Activated B cell treated with CpG ODN at 0.5 μM for 24 hours (primary cell): ENCODE data around the gene SFXN3. TPM values are rescaled to one million over a fixed set of nuclear protein-coding genes. Genes with fewer than 3 reads are reported as not detected.

Experiments
- ATAC-seq: fragments of 200-7000 bp; cut with Tn5 transposase; one replicate; pipeline ENCODE4 v1.10.0; 2021; ENCODE audit warnings: low read depth, mild to moderate bottlenecking, moderate library complexity
- CTCF ChIA-PET: fragments of 350-600 bp; sonication (Branson Sonifier 250); formaldehyde crosslinking; loops from one replicate; lab custom pipeline; 2021; ENCODE audit warnings: antibody characterized with exemption; lab: Charles Lee
- POLR2A ChIA-PET: fragments of 350-600 bp; sonication (Branson Sonifier 250); formaldehyde crosslinking; loops from one replicate; lab custom pipeline; 2021; ENCODE audit warnings: antibody characterized with exemption; lab: Charles Lee
- DNase-seq: peaks from one replicate; pipeline ENCODE4 v3.0.0; 2022
- H3K27ac Mint-ChIP-seq: one replicate; pipeline ENCODE4 v1.8.0; 2020; ENCODE audit warnings: mixed read lengths
- H3K27me3 Mint-ChIP-seq: one replicate; pipeline ENCODE4 v1.8.0; 2021; ENCODE audit warnings: mixed read lengths
- H3K36me3 Mint-ChIP-seq: one replicate; pipeline ENCODE4 v1.8.0; 2021; ENCODE audit warnings: low read depth, mixed read lengths
- H3K4me1 Mint-ChIP-seq: one replicate; pipeline ENCODE4 v1.8.0; 2021; ENCODE audit warnings: mixed read lengths
- H3K4me3 Mint-ChIP-seq: one replicate; pipeline ENCODE4 v1.8.0; 2020; ENCODE audit warnings: mild to moderate bottlenecking, mixed read lengths
- H3K9me3 Mint-ChIP-seq: one replicate; pipeline ENCODE4 v1.8.0; 2020; ENCODE audit warnings: mixed read lengths
- CTCF ChIP-seq: fragments of 200-600 bp; IDR thresholded peaks from one replicate; pipeline ENCODE4 v1.8.0; 2022; ENCODE audit warnings: antibody characterized with exemption, mild to moderate bottlenecking
- intact Hi-C: fragments of 100-400 bp; cut with micrococcal nuclease; formaldehyde crosslinking; loops from one replicate; pipeline ENCODE4 v1.15.1; 2024
- total RNA-seq: library from RNA; stranded (reverse); gene quantifications from 2 replicates; pipeline ENCODE4 v1.2.3, GENCODE V29; 2022

Gene SFXN3
- total RNA-seq, 1 donor from 2014 or later, result 9.8 TPM

DNA sequence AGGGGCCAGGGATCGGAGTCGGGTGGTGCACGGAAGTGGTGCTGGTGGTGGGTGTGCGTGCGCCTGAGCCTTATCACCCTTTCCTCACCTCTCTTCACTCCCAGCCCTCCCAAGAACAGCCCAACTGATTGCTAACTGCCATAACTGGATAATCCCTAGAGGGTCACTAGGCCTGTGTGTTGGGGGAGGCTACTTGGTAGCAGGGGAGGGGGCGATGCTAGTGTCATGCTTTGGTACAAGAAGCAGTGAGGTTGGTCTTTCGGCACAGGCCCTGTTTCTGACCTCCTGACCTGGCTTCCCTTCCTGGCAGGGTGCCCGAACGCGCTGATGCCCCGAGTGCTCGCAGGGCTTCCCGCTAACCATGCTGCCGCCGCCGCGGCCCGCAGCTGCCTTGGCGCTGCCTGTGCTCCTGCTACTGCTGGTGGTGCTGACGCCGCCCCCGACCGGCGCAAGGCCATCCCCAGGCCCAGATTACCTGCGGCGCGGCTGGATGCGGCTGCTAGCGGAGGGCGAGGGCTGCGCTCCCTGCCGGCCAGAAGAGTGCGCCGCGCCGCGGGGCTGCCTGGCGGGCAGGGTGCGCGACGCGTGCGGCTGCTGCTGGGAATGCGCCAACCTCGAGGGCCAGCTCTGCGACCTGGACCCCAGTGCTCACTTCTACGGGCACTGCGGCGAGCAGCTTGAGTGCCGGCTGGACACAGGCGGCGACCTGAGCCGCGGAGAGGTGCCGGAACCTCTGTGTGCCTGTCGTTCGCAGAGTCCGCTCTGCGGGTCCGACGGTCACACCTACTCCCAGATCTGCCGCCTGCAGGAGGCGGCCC lies 31.4 kb downstream of the SFXN3 start:
- DNase-seq, result peak; percentile 66
- peak; percentile 28 for ATAC-seq
- H3K4me3 Mint-ChIP-seq, result peak overlapping the region; percentile 66
- peaks cover 5% of the 10 kb centered on the region for H3K36me3 Mint-ChIP-seq
- H3K27me3 Mint-ChIP-seq, result peaks cover 8% of the 10 kb centered on the region
- intact Hi-C loops, result loop anchor here (5.0 to 10.0 kb wide), 4 partner anchors 160 to 1582 kb away; partner anchors contain the start of genes BTRC and TRIM8
- H3K4me1 Mint-ChIP-seq, result peaks cover 49% of the 10 kb centered on the region
- ChIA-PET POLR2A (interaction anchor here (0.6 to 2.1 kb wide), 5 partner anchors 31 to 527 kb away, joined by 3 to 5 read pairs (median 4); partner anchors contain the start of genes HIF1AN and PAX2), CTCF (interaction anchor here (1.1 to 7.5 kb wide), 7 partner anchors 11 to 79 kb away, joined by 3 to 71 read pairs (median 7); no protein-coding TSS in a partner anchor)
- no peak for TF ChIP-seq CTCF
- no peak overlapping the region for H3K27ac Mint-ChIP-seq
- no peaks in the 10 kb centered on the region for H3K9me3 Mint-ChIP-seq

GRCh38 chr10:101063050-101063525 lies 32.1 kb downstream of the SFXN3 start:
- CTCF ChIA-PET, result interaction anchor here (1.1 to 7.5 kb wide), 7 partner anchors 11 to 79 kb away, joined by 3 to 71 read pairs (median 7); no protein-coding TSS in a partner anchor
- Mint-ChIP-seq H3K9me3 (no peaks in the 10 kb centered on the region), H3K27me3 (peaks cover 8% of the 10 kb centered on the region), H3K27ac (no peak overlapping the region), H3K4me1 (peaks cover 52% of the 10 kb centered on the region), H3K36me3 (peaks cover 5% of the 10 kb centered on the region), H3K4me3 (peak overlapping the region; percentile 44)
- ATAC-seq (no peak), DNase-seq (no peak)
- POLR2A ChIA-PET, result interaction anchor here (0.6 to 1.2 kb wide), 2 partner anchors 32 to 318 kb away, joined by 3 to 4 read pairs; partner anchors contain the start of gene PAX2
- intact Hi-C loops, result loop anchor here (5.0 to 10.0 kb wide), 4 partner anchors 159 to 1582 kb away; partner anchors contain the start of genes BTRC and TRIM8
- TF ChIP-seq CTCF, result no peak

GRCh38 chr10:101063548-101064414 lies 32.7 kb downstream of the SFXN3 start:
- H3K4me3 Mint-ChIP-seq, result peak overlapping the region; percentile 11
- peaks cover 52% of the 10 kb centered on the region for H3K4me1 Mint-ChIP-seq
- peaks cover 5% of the 10 kb centered on the region for H3K36me3 Mint-ChIP-seq
- POLR2A ChIA-PET, result interaction anchor here (1.2 kb wide), 1 partner anchor 32 kb away, joined by 3 read pairs; no protein-coding TSS in a partner anchor
- no peaks in the 10 kb centered on the region for H3K9me3 Mint-ChIP-seq
- peaks cover 8% of the 10 kb centered on the region for H3K27me3 Mint-ChIP-seq
- CTCF ChIA-PET, result interaction anchor here (1.1 to 7.5 kb wide), 5 partner anchors 12 to 78 kb away, joined by 3 to 71 read pairs (median 6); no protein-coding TSS in a partner anchor
- ATAC-seq (no peak), DNase-seq (no peak)
- no peak overlapping the region for H3K27ac Mint-ChIP-seq
- no peak for TF ChIP-seq CTCF
- intact Hi-C loops, result loop anchor here (5.0 to 10.0 kb wide), 4 partner anchors 159 to 1581 kb away; partner anchors contain the start of genes BTRC and TRIM8

GRCh38 chr10:101064415-101065030 lies 33.5 kb downstream of the SFXN3 start:
- no peak for DNase-seq
- CTCF ChIA-PET, result interaction anchor here (0.7 to 7.5 kb wide), 4 partner anchors 13 to 78 kb away, joined by 3 to 71 read pairs (median 52); no protein-coding TSS in a partner anchor
- Mint-ChIP-seq H3K36me3 (peaks cover 5% of the 10 kb centered on the region), H3K4me3 (no peak overlapping the region), H3K27ac (peak overlapping the region; percentile 63), H3K27me3 (peaks cover 8% of the 10 kb centered on the region), H3K9me3 (no peaks in the 10 kb centered on the region), H3K4me1 (peaks cover 52% of the 10 kb centered on the region)
- intact Hi-C loops, result loop anchor here (5.0 to 10.0 kb wide), 5 partner anchors 58 to 1580 kb away; partner anchors contain the start of genes BTRC and TRIM8
- TF ChIP-seq CTCF, result no peak
- no peak for ATAC-seq
- POLR2A ChIA-PET, result no interaction called here
